DND-41 (cell line): Measurements from ENCODE around the gene SRD5A2.

Source experiments
- CTCF ChIP-seq: IDR thresholded peaks from 2 replicates; pipeline ENCODE4 v1.5.1; 2012; ENCODE audit warnings: borderline replicate concordance, low read length, moderate library complexity, mild to moderate bottlenecking; ENCODE audit not compliant: poor library complexity, severe bottlenecking; ENCODE audit errors: extremely low read depth
- EZH2 ChIP-seq: IDR thresholded peaks from 3 replicates; pipeline ENCODE4 v1.6.1; 2012; ENCODE audit warnings: borderline replicate concordance, low read depth, mild to moderate bottlenecking, moderate library complexity, low read length, inconsistent platforms; ENCODE audit not compliant: severe bottlenecking

- TF ChIP-seq CTCF: no peak
- no peak for TF ChIP-seq EZH2
These were observed 3.6 kb downstream of the SRD5A2 start for GRCh38 chr2:31577143-31577542.
